Fibroblast of mammary gland (primary cell): ENCODE measurements around the gene OSBPL10.

Experiments
- DNase-seq: peaks from one replicate; pipeline ENCODE4 v3.0.0-alpha.2; 2010; ENCODE audit warnings: low read depth
- H3K4me3 ChIP-seq: 2 replicates; pipeline ENCODE4 v1.5.1; 2011; ENCODE audit warnings: low read depth, mild to moderate bottlenecking, low read length, moderate library complexity; ENCODE audit not compliant: control insufficient read depth
- CTCF ChIP-seq: conservative IDR thresholded peaks from 2 replicates; pipeline ENCODE4 v1.5.1; 2011; ENCODE audit warnings: low read depth, low read length, inconsistent platforms; ENCODE audit not compliant: control insufficient read depth, insufficient read depth

The OSBPL10 gene

GRCh38 chr3:31840252-31840651 is 140.8 kb downstream of the OSBPL10 start:
- H3K4me3 ChIP-seq, result no peak overlapping the region
- DNase-seq, result no peak
- no peak for TF ChIP-seq CTCF

- peak; percentile 24 for DNase-seq
- TF ChIP-seq CTCF, result no peak
- no peak overlapping the region for H3K4me3 ChIP-seq
Observed at GRCh38 chr3:31839144-31839917, 141.7 kb downstream of the OSBPL10 start.

- no peak for DNase-seq
- no peak overlapping the region for H3K4me3 ChIP-seq
- no peak for TF ChIP-seq CTCF
Observed at GRCh38 chr3:31836131-31837075, 144.7 kb downstream of the OSBPL10 start.

- DNase-seq, result peak; percentile 21
- H3K4me3 ChIP-seq, result no peak overlapping the region
- no peak for TF ChIP-seq CTCF
Observed at GRCh38 chr3:31833391-31834190, 147.5 kb downstream of the OSBPL10 start.

- no peak overlapping the region for H3K4me3 ChIP-seq
- no peak for DNase-seq
- no peak for TF ChIP-seq CTCF
Observed at GRCh38 chr3:31832551-31832950, 148.5 kb downstream of the OSBPL10 start.

GRCh38 chr3:31831591-31831990 is 149.5 kb downstream of the OSBPL10 start:
- no peak overlapping the region for H3K4me3 ChIP-seq
- no peak for DNase-seq
- no peak for TF ChIP-seq CTCF
